C4-2B (cell line): ENCODE results near the gene PRPF31.

Experiments
- H3K27ac ChIP-seq: fragments of 450-650 bp; 2 replicates; pipeline ENCODE4 v1.5.1; 2017
- CTCF ChIP-seq: fragments of 450-650 bp; conservative IDR thresholded peaks from 2 replicates; pipeline ENCODE4 v1.5.1; 2017; ENCODE audit warnings: mild to moderate bottlenecking
- ZFX ChIP-seq: fragments of 450-650 bp; IDR thresholded peaks from 2 replicates; pipeline ENCODE4 v1.6.1; 2017

Gene PRPF31

DNA sequence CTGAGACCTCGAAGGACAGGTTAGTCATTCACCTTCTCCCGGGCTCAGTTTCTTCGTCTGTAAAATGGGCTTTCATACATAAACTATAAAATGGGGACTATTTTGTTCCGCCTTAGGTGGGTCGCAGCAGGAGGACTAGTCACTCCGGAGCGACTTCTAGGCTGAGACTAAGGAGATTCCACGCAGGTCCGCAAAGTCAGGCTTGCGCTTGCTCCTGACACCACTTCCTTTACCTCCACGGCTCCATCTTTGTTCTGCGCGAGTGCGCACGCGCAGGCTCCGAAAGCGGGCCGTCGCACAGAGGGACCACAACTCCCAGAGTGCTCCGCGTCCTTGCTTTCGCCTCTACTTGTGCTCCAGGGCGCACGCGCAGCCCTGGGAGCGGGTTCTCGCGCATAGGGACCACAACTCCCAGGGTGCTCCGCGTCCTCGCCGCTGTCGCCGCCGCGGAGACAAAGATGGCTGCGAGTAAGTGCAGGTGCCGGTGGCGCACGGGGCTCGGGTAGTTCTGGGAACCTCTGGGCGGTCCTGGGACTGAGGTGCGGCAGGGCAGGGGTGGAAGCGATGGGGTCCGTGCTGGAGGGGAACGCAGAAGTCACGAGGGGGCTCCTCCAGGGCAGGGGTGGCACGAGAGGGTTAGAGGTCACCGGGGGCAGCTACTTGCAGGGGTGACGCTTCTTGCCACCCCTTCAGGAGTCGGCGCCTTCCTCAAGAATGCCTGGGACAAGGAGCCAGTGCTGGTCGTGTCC, 13.0 kb upstream of the PRPF31 start, which contains the start of gene NDUFA3:
Gene NDUFA3 (plus strand): TSS at position 435 of the 749 bp plus-strand sequence. CDS start 24 bp downstream, at position 459.
- peak within 1 kb of the TSS; percentile 88 for H3K27ac ChIP-seq
- TF ChIP-seq ZFX (no peak), CTCF (no peak)

DNA sequence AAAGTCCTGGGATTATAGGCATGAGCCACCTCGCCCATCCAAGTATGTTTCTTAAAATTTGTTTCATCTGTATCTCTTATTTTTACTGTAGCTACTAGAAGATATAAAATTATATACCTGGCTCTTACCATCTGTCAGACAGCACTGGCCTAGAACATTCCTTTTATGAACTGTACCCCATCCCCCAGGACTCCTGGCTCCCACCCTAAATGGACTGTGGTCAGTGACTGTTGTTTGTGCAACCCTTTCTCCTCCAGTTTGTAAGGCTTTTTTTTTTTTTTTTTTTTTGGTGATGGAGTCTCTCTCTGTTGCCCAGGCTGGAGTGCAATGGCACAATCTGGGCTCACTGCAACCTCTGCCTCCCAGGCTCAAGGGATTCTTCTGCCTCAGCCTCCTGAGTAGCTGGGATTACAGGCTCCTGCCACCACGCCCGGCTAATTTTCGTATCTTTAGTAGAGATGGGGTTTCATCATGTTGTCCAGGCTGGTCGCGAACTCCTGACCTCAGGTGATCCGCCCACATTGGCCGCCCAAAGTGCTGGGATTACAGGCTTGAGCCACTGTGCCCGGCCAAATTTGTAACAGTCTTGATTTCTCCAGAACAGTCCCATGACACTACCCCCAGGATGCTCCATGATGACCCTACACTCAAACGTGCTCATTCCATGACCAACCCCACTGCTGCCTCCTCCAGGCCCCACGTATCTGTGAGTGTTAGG, 10.4 kb upstream of the PRPF31 start:
- TF ChIP-seq ZFX (no peak), CTCF (no peak)

DNA sequence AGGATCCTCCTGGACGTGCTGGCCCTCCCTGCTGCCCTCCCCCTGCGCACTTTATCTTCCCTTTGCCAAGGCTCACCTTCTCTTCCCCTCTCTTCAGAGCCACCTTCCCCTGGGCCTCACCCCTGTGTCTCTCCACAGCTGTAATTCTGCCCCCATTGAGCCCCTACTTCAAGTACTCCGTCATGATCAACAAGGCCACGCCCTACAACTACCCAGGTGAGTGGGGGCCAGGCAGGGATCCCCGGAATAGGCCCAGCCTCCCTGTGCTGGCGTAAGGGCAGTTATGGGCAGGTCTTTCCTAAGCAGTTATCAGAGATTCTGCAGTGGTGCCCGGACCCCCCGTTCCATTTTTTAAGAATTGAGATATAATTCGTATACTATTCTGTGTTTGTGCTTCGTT, 9.8 kb upstream of the PRPF31 start:
- H3K27ac ChIP-seq = no peak overlapping the region
- TF ChIP-seq ZFX = no peak
- TF ChIP-seq CTCF = no peak

More for the DNA sequence above, 10.4 kb upstream of the PRPF31 start:
- no peak overlapping the region for H3K27ac ChIP-seq

DNA sequence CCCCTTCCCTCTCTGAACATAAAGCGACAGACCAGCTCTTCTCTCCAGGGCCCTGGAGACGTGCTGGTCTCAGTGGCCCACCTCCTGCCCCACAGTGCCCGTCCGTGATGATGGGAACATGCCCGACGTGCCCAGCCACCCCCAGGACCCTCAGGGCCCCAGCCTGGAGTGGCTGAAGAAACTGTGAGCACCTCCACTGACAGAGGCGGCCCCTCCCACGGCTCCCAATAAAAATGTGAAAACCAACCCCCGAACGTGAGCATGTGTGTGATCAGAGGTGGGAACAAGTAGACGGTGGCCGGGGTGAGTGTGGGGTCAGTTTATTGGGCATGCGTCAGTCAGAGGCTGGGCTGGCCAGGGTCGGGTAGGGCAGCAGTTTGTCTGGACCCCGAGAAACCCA, 8.8 kb upstream of the PRPF31 start:
- H3K27ac ChIP-seq = no peak overlapping the region
- no peak for TF ChIP-seq CTCF
- no peak for TF ChIP-seq ZFX

DNA sequence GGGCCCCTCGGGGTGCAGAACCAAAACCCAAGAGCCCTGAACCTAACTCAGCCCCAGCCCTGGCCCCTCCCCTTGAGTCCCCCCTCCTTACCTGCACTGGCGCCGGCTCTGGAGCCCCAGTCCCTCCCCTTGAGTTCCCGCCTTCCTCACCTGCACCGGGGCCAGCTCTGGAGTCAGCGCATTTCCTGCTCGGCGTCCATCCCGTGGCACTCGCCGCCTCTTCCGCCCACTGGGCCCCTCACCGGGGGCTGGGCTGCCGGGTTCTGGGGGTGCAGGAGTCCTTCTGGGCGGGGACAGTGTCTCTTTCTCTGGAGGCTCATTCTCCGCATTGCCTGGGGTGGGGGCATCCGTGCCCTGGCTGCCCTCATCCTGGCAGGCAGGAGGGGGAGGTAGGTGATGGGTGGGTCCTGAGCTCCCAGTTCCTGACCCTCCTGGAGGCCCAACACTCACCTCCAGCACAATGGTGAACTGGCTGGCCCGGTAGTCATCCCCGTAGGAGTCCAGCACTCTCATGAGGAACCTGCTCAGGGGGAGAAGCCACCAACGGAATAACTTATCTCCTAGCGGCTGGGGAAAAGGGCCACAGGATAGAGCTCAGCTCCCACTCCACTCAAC, 7.6 kb upstream of the PRPF31 start:
- TF ChIP-seq ZFX (no peak), CTCF (no peak)
- no peak overlapping the region for H3K27ac ChIP-seq

DNA sequence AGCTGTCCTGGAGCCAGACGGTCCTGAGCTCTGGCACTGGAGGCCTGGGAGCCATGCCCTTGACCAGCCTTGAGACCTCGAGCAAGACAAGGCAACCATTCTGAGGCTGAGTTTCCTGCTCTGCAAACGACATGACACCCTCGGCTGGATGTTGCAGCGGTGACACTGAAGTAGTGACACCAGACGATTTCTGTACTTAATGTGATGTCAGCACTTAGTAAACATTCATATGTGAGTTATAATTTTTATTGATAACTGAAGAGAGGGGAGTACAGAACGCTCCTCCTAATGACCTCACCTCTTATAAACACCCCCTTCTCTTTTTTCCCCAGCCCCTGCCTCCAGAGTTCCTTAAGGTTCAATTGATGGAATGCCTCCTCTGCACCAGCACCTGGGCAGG, 7.1 kb upstream of the PRPF31 start:
- TF ChIP-seq CTCF = no peak
- TF ChIP-seq ZFX = no peak
- no peak overlapping the region for H3K27ac ChIP-seq

GRCh38 chr19:54109651-54110050, 5.9 kb upstream of the PRPF31 start:
- TF ChIP-seq CTCF (no peak), ZFX (no peak)

More at GRCh38 chr19:54109651-54110050, 5.9 kb upstream of the PRPF31 start:
- H3K27ac ChIP-seq = no peak overlapping the region
